GM21526 (cell line): ENCODE results near the gene RHBDF2.

Source experiments
- ATAC-seq: cut with Tn5 transposase; IDR thresholded peaks from one replicate; pipeline ENCODE4 v1.9.1; 2021; ENCODE audit warnings: moderate library complexity; ENCODE audit not compliant: unreplicated experiment, low FRiP score

The RHBDF2 gene

GRCh38 chr17:76421044-76421407 lies 80.2 kb downstream of the RHBDF2 start:
- ATAC-seq, result no peak
